ENCODE data around the gene HNRNPL.
"Not testable (repeated sequence)": the region's sequence is repeated elsewhere in the genome, so short reads cannot be mapped to it uniquely, and the experiment has no call there.

HNRNPL gene

DNA sequence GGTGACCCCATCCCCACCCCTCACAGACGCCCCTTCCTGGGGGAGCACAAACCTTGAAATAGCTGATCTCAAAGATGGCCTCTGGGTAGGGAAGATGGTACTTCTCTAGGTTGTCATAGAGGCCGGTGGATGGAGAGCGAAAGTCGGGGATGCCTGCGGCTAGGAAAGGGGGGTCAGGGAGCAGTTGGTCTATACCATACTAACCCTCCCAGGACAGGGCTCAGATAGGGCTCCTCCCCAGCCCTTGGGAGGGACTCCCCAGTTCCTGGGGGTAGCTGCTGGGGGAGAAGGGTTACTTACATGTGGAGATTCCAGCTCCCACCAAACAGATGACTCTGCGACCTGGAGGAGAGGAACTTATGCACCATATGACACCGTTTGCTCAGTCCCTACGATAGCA, 40.0 kb upstream of the HNRNPL start:
- DNase-seq (no peak), ATAC-seq (ENCODE audit: insufficient read depth, low read depth) (no peak)
- Histone ChIP-seq H3K27me3 (ENCODE audit: insufficient read depth, low read length, poor library complexity) (no peaks in the 10 kb centered on the region), H2AFZ (ENCODE audit: low read depth, low read length) (no peak overlapping the region), H3K9me3 (ENCODE audit: insufficient read depth, low read length, severe bottlenecking) (no peaks in the 10 kb centered on the region), H3K4me3 (ENCODE audit: low read depth in 1 of 2, low read length in 2 of 2) (no peak overlapping the region), H3K4me2 (ENCODE audit: insufficient read depth, low read length) (no peak overlapping the region), H3K79me2 (ENCODE audit: insufficient read depth, low read length) (no peaks in the 10 kb centered on the region), H3K9ac (ENCODE audit: low read depth, low read length) (no peak overlapping the region), H3K27ac (ENCODE audit: low read length) (no peak overlapping the region), H3K4me1 (ENCODE audit: insufficient read depth, low read length) (no peaks in the 10 kb centered on the region), H3K36me3 (ENCODE audit: insufficient read depth, low read length) (peaks cover 29% of the 10 kb centered on the region), H4K20me1 (ENCODE audit: insufficient read depth, low read length) (no peaks in the 10 kb centered on the region)
- no peak for TF ChIP-seq CTCF (IDR thresholded peaks at IDR 0.05; ENCODE audit: borderline replicate concordance, extremely low read depth, low read length, poor library complexity, severe bottlenecking)
- no peak for TF ChIP-seq EZH2 (IDR thresholded peaks at IDR 0.05; ENCODE audit: borderline replicate concordance, low read depth, low read length, severe bottlenecking)

- TF ChIP-seq EZH2 (IDR thresholded peaks at IDR 0.05; ENCODE audit: borderline replicate concordance, low read depth, low read length, severe bottlenecking) (no peak), CTCF (IDR thresholded peaks at IDR 0.05; ENCODE audit: borderline replicate concordance, extremely low read depth, low read length, poor library complexity, severe bottlenecking) (no peak)
- no peaks in the 10 kb centered on the region for H4K20me1 ChIP-seq (ENCODE audit: insufficient read depth, low read length)
- H3K36me3 ChIP-seq (ENCODE audit: insufficient read depth, low read length) = peaks cover 29% of the 10 kb centered on the region
- H3K4me1 ChIP-seq (ENCODE audit: insufficient read depth, low read length) = no peaks in the 10 kb centered on the region
- no peaks in the 10 kb centered on the region for H3K9me3 ChIP-seq (ENCODE audit: insufficient read depth, low read length, severe bottlenecking)
- H2AFZ ChIP-seq (ENCODE audit: low read depth, low read length) = no peak overlapping the region
- no peak overlapping the region for H3K9ac ChIP-seq (ENCODE audit: low read depth, low read length)
- ATAC-seq (ENCODE audit: insufficient read depth, low read depth) (no peak), DNase-seq (no peak)
- H3K27me3 ChIP-seq (ENCODE audit: insufficient read depth, low read length, poor library complexity) = no peaks in the 10 kb centered on the region
- H3K79me2 ChIP-seq (ENCODE audit: insufficient read depth, low read length) = no peaks in the 10 kb centered on the region
- H3K27ac ChIP-seq (ENCODE audit: low read length) = no peak overlapping the region
- H3K4me2 ChIP-seq (ENCODE audit: insufficient read depth, low read length) = no peak overlapping the region
- H3K4me3 ChIP-seq (ENCODE audit: low read depth in 1 of 2, low read length in 2 of 2) = no peak overlapping the region
Measured at GRCh38 chr19:38888876-38889275, 39.1 kb upstream of the HNRNPL start.

- H3K4me1 ChIP-seq (ENCODE audit: insufficient read depth, low read length); ATAC-seq (ENCODE audit: insufficient read depth, low read depth); DNase-seq; H3K79me2 ChIP-seq (ENCODE audit: insufficient read depth, low read length); H3K9me3 ChIP-seq (ENCODE audit: insufficient read depth, low read length, severe bottlenecking); H2AFZ ChIP-seq (ENCODE audit: low read depth, low read length); H3K4me3 ChIP-seq (ENCODE audit: low read depth in 1 of 2, low read length in 2 of 2); H3K9ac ChIP-seq (ENCODE audit: low read depth, low read length); H3K27ac ChIP-seq (ENCODE audit: low read length); H4K20me1 ChIP-seq (ENCODE audit: insufficient read depth, low read length); H3K27me3 ChIP-seq (ENCODE audit: insufficient read depth, low read length, poor library complexity); H3K4me2 ChIP-seq (ENCODE audit: insufficient read depth, low read length): not testable (repeated sequence)
- peaks cover 42% of the 10 kb centered on the region for H3K36me3 ChIP-seq (ENCODE audit: insufficient read depth, low read length)
Measured at GRCh38 chr19:38884691-38885090, 34.9 kb upstream of the HNRNPL start.

DNA sequence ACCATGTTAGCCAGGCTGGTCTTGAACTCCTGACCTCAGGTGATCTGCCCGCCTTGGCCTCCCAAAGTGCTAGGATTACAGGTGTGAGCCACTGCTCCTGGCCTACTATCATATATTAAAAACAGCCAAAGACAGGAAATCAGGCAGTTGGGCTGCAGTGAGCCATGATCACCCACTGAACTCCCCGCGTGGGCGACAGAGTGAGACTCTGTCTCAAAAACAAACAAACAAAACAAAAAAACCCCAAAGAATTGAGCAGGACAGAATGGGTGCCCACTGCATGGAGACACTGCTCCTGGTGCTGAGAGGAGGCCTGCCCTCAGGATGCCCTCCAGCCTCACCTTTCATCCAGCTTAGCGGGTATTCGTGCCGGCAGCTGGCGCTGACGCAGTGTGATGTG, 33.5 kb upstream of the HNRNPL start:
- no peak for DNase-seq
- H3K27me3 ChIP-seq (ENCODE audit: insufficient read depth, low read length, poor library complexity) = no peaks in the 10 kb centered on the region
- H3K4me3 ChIP-seq (ENCODE audit: low read depth in 1 of 2, low read length in 2 of 2) = no peak overlapping the region
- no peak for ATAC-seq (ENCODE audit: insufficient read depth, low read depth)
- H3K79me2 ChIP-seq (ENCODE audit: insufficient read depth, low read length) = no peaks in the 10 kb centered on the region
- peaks cover 28% of the 10 kb centered on the region for H3K36me3 ChIP-seq (ENCODE audit: insufficient read depth, low read length)
- TF ChIP-seq CTCF (IDR thresholded peaks at IDR 0.05; ENCODE audit: borderline replicate concordance, extremely low read depth, low read length, poor library complexity, severe bottlenecking) = no peak
- TF ChIP-seq EZH2 (IDR thresholded peaks at IDR 0.05; ENCODE audit: borderline replicate concordance, low read depth, low read length, severe bottlenecking) = no peak
- no peak overlapping the region for H2AFZ ChIP-seq (ENCODE audit: low read depth, low read length)
- no peak overlapping the region for H3K27ac ChIP-seq (ENCODE audit: low read length)
- no peak overlapping the region for H3K9ac ChIP-seq (ENCODE audit: low read depth, low read length)
- H4K20me1 ChIP-seq (ENCODE audit: insufficient read depth, low read length) = no peaks in the 10 kb centered on the region
- H3K4me2 ChIP-seq (ENCODE audit: insufficient read depth, low read length) = no peak overlapping the region
- H3K9me3 ChIP-seq (ENCODE audit: insufficient read depth, low read length, severe bottlenecking) = no peaks in the 10 kb centered on the region
- peaks cover 13% of the 10 kb centered on the region for H3K4me1 ChIP-seq (ENCODE audit: insufficient read depth, low read length)

Data from DND-41 (cell line).